ENCODE data around the gene DCUN1D2. TPM values are rescaled to one million over a fixed set of nuclear protein-coding genes. Genes with fewer than 3 reads are reported as not detected.

DCUN1D2 gene
- total and polyA plus RNA-seq, 8 donors: 7.3 to 43.0 (median 21.7) TPM

DNA sequence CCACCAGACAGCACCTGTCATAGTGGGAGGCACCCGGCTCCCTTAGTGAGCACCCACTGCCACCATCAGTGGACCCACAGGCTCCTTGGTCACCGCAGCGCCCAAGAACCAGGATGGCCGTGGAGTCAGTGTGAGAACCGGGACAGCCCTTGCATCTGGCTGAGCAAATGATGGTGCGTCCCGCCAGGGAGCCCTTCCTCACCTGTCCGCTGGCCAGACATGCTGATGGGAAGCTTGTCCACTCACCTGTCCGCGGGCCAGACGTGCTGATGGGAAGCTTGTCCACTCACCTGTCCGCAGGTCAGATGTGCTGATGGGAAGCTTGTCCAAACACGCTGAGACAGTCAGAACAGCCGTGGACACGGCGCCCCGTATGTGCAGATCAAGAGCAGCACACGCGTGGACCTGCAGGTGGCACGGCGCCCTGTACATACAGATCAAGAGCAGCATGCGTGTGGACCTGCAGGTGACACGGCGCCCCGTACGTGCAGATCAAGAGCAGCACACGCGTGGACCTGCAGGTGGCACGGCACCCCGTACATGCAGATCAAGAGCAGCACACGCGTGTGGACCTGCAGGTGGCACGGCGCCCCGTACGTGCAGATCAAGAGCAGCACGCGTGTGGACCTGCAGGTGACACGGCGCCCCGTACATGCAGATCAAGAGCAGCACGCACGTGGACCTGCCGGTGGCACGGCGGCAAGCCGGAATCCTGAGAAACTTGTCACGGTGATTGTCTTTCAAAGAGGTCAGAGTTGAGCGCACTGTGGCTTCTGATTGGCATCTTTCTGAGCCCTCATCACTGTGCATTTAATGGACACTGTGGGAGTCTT, 40.7 kb upstream of the DCUN1D2 start:
- peaks cover 14 to 88% (median 83%) of the 10 kb centered on the region in 4 donors for H3K36me3 ChIP-seq
- 95 to 98% (median 97%) methylated on average over 48 to 49 of the region's 49 CpGs for WGBS, 5 donors
- intact Hi-C loops (cut with DNase I; ENCODE audit: low total_unique reads): no loop called here
- no peaks in the 10 kb centered on the region for H3K27me3 ChIP-seq
- no peak overlapping the region for H3K27ac ChIP-seq
- H3K4me1 ChIP-seq: peaks cover 0 to 10% (median 0%) of the 10 kb centered on the region in 4 donors
- DNase-seq: no peak
- TF ChIP-seq EP300 (IDR thresholded peaks at IDR 0.05) (no peak), POLR2AphosphoS5 (IDR thresholded peaks at IDR 0.05) (no peak), POLR2A (IDR thresholded peaks at IDR 0.05) (no peak), CTCF (IDR thresholded peaks at IDR 0.05) (no peak)
- H3K4me3 ChIP-seq: no peak overlapping the region
- no peaks in the 10 kb centered on the region for H3K9me3 ChIP-seq

- DNase-seq: no peak
- Histone ChIP-seq H3K36me3 (peaks cover 18 to 92% (median 88%) of the 10 kb centered on the region in 4 donors), H3K4me3 (no peak overlapping the region), H3K4me1 (peaks cover 0 to 11% (median 0%) of the 10 kb centered on the region in 4 donors), H3K9me3 (no peaks in the 10 kb centered on the region), H3K27ac (no peak overlapping the region), H3K27me3 (no peaks in the 10 kb centered on the region)
- TF ChIP-seq CTCF (IDR thresholded peaks at IDR 0.05): no peak
- no peak for TF ChIP-seq POLR2A (IDR thresholded peaks at IDR 0.05)
- TF ChIP-seq EP300 (IDR thresholded peaks at IDR 0.05): no peak
- no peak for TF ChIP-seq POLR2AphosphoS5 (IDR thresholded peaks at IDR 0.05)
- intact Hi-C loops (cut with DNase I; ENCODE audit: low total_unique reads): no loop called here
- 87 to 93% (median 91%) methylated on average over 10 of the region's 10 CpGs for WGBS, 5 donors
Observed at GRCh38 chr13:113528813-113529180, 38.3 kb upstream of the DCUN1D2 start.

DNA sequence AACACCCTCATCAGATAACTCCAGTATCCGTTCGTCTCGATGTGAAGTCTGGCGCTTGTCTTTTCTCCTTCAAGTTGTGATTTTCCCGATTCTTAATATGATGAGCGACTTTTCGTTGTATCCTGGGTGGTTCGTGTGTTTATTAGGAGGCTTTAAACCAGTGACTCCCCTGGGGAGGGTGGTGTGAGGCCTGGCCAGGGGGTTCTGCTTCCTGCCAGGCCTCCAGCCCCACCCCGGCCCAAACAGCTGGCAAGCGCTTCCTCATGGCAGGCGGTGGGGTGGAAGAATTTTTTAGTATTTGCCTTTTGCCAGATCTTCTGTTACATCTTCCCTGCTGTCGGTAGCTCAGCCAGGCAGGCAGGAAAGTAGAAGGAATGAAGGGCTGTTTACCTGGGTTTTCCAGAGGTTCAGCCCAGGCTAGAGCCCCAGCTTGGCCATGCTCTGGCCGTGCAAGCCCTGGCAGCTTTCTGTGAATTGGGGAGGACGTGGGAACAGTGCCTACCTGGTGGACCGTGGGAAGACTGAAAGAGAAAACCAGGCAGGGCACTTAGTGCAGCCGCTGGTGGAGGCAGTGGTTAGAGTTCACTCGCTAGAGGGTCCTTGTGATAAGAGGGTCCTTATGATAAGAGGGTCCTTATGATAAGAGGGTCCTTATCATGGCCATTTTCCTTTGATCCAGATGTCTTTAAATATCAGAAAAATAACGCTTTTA, 37.7 kb upstream of the DCUN1D2 start:
- no peak overlapping the region for H3K27ac ChIP-seq

More for the DNA sequence above, 37.7 kb upstream of the DCUN1D2 start:
- TF ChIP-seq POLR2A (IDR thresholded peaks at IDR 0.05) (no peak), EP300 (IDR thresholded peaks at IDR 0.05) (no peak), CTCF (IDR thresholded peaks at IDR 0.05) (no peak), POLR2AphosphoS5 (IDR thresholded peaks at IDR 0.05) (no peak)
- intact Hi-C loops (cut with DNase I; ENCODE audit: low total_unique reads): no loop called here
- DNase-seq: peak in 1 of 2 donors; percentile 17
- H3K4me1 ChIP-seq: peaks cover 0 to 11% (median 0%) of the 10 kb centered on the region in 4 donors
- no peaks in the 10 kb centered on the region for H3K27me3 ChIP-seq
- H3K4me3 ChIP-seq: no peak overlapping the region
- 77 to 88% (median 84%) methylated on average over 18 of the region's 18 CpGs for WGBS, 5 donors
- no peaks in the 10 kb centered on the region for H3K9me3 ChIP-seq
- peaks cover 18 to 88% (median 86%) of the 10 kb centered on the region in 4 donors for H3K36me3 ChIP-seq
